GM18519 (cell line): ENCODE measurements around the gene TMEM8B.

Source experiments
- ATAC-seq: cut with Tn5 transposase; IDR thresholded peaks from one replicate; pipeline ENCODE4 v1.9.1; 2021; ENCODE audit warnings: mild to moderate bottlenecking, moderate library complexity; ENCODE audit not compliant: unreplicated experiment, low FRiP score

The TMEM8B gene

GRCh38 chr9:35808433-35808832 is 20.6 kb upstream of the TMEM8B start:
- ATAC-seq = no peak

- no peak for ATAC-seq
Observed at GRCh38 chr9:35810122-35810521, 18.9 kb upstream of the TMEM8B start.

DNA sequence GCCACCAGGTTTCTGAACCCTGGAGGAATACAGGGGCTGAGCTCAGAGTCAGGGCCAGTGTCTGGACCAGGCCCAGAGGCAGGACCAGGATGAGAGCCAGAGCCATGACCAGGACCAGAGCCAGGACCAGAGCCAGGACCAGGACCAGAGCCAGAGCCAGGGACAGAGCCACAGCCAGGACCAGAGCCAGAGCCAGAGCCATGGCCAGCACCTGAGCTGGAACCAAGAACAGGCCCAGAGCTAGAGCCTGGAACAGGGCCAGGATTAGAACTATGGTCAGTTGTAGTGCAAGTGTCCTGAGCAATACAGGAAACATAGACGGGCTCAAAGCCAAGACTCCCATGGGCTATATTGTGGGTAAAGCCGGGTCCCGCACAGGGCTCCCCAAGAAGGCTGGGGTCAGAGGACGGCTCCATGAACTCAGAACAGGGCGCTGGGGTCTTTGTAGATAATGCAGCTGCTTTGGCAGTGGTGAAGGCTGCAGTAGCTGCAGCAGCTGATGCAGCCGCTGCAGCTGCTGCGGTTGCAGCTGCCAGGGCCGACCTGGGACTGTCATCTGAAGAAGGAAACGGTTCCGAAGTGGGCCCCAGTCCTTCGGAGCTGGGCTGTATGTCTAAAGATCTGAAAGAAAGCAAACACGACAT is 17.5 kb upstream of the TMEM8B start:
- no peak for ATAC-seq

- ATAC-seq = peak; percentile 59
Observed at GRCh38 chr9:35812025-35812602, 16.9 kb upstream of the TMEM8B start, which contains the start of gene SPAG8. Gene SPAG8, minus strand, starts transcription at chr9:35812262. Its CDS starts 115 bp downstream, at chr9:35812147.

GRCh38 chr9:35813434-35814105 is 15.5 kb upstream of the TMEM8B start:
- ATAC-seq = no peak

DNA sequence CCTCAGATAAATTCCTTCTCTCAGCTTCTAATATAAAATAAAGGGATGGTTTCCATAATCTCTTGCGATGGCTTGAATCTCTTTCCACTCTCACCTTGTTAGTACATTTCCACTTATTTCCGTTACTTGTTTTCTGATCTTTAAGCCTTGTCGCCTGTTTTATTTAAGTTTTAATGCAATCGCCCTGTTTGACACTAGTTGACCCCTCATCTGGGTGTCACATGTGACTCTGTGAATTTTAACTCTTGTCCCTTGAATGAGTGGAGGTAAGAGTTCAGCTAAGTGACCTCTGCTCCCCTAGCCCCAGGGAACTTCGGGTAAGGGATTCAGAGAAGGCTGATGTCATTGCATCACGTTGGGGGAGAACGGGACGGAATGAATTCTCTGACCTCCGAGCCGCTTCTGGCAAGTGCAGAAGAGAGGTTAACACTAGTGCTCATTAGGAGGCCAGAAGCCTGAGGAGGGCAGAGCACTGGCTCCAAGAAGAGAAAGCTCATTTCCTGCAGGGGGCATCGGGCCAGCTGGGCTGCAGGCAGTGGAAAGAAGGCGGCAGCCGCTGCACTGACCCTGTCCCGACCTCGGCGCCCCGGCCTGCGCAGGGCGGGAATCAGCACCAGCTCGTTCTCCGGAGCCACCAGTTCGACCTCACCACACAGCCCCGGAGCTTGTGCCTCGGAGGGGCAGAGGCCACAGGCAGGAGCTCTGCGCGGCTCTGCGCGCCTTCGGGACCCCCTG is 14.8 kb upstream of the TMEM8B start:
- peak; percentile 17 for ATAC-seq

- ATAC-seq = peak; percentile 51
Observed at GRCh38 chr9:35814841-35815543, 14.0 kb upstream of the TMEM8B start, which contains the start of gene HINT2. Gene HINT2, minus strand, starts transcription at chr9:35815042. Its CDS starts 63 bp downstream, at chr9:35814979.

GRCh38 chr9:35816708-35817107 is 12.3 kb upstream of the TMEM8B start:
- no peak for ATAC-seq

DNA sequence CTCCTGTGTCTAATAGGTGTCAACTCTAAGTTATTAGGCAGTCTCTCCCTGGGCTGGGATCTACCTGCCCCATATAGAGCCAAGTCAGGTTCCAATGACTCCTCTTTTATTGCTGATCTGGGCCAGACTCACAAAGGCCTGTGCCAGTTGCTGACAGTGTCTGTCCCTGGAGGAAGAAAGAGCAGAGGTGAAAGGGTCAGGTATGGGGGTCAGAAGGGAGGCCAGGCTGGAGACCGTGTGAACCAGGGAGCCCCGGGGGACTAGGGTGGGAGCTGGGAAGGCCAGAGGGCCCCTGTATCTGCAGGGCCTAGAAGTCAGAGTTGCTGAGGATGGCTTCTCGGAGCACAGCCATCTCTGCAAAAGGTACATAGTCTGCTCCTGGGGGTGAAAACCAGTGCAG is 10.7 kb upstream of the TMEM8B start:
- no peak for ATAC-seq

- no peak for ATAC-seq
Observed at GRCh38 chr9:35820076-35820475, 9.0 kb upstream of the TMEM8B start.

DNA sequence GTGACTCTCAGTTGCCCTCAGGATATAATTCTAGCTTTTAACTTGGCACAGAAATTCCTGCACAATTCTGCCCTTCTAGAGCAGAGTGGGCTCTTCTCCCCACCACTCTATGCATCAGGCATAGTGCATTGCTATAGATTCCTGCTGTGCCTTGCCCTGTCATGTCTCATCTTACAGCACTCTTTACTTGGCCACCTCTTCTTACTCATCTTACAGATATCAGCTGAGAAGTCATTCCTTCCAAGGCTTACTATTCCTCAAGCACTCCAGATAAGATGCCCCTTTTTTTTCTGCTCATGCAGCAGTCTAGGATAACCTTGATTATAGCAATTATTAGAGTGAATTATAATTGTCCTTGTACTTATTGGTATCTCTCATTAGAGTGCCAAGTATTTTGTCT is 6.1 kb upstream of the TMEM8B start:
- ATAC-seq = no peak

- ATAC-seq = no peak
Observed at GRCh38 chr9:35826071-35826701, 2.8 kb upstream of the TMEM8B start.

GRCh38 chr9:35827486-35827885 is 1.5 kb upstream of the TMEM8B start:
- ATAC-seq = no peak

- ATAC-seq = no peak
Observed at GRCh38 chr9:35828716-35829083, 328 bp upstream of the TMEM8B start, which contains the start of gene FAM221B. Gene FAM221B, minus strand, starts transcription at chr9:35828732. Its CDS starts 2,571 bp downstream, at chr9:35826161.

DNA sequence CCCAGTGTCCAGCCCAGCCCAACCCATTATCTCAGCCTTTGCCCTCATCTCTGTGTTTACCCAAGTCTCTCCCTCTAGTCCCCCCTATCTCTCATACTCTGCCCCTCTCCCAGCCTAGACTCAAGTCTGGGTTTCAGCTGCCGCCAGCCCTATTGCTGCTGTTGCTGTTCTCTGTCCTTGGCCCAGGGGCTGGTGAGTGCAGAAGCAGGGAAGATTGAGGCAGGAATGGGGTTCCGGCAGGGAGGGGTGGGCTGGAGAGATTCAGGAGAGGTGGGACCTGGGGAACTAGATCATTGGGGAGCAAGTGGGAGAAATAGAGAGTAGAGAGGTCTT is 702 bp downstream of the TMEM8B start:
- no peak for ATAC-seq

DNA sequence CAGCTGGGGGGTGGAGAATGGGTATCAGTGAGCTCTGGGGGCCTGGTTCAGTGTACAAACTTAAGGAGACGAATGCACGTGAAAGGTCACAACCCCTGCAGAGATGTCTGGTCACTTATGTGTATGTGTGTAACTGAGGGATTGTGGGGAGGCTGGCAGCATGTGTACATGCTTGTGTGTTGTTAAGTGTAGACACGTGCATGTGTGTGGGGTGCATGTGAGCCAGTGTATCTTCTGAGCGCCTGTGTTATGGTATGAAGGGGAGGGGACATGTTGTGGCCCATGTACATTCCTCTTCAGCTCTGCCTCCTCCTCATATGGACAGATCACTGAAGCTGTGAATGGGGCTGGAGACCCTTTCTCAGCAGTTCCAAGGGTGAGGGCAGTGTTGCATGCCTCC is 2.0 kb downstream of the TMEM8B start:
- no peak for ATAC-seq

- ATAC-seq = no peak
Observed at GRCh38 chr9:35832814-35833213, 3.8 kb downstream of the TMEM8B start.

DNA sequence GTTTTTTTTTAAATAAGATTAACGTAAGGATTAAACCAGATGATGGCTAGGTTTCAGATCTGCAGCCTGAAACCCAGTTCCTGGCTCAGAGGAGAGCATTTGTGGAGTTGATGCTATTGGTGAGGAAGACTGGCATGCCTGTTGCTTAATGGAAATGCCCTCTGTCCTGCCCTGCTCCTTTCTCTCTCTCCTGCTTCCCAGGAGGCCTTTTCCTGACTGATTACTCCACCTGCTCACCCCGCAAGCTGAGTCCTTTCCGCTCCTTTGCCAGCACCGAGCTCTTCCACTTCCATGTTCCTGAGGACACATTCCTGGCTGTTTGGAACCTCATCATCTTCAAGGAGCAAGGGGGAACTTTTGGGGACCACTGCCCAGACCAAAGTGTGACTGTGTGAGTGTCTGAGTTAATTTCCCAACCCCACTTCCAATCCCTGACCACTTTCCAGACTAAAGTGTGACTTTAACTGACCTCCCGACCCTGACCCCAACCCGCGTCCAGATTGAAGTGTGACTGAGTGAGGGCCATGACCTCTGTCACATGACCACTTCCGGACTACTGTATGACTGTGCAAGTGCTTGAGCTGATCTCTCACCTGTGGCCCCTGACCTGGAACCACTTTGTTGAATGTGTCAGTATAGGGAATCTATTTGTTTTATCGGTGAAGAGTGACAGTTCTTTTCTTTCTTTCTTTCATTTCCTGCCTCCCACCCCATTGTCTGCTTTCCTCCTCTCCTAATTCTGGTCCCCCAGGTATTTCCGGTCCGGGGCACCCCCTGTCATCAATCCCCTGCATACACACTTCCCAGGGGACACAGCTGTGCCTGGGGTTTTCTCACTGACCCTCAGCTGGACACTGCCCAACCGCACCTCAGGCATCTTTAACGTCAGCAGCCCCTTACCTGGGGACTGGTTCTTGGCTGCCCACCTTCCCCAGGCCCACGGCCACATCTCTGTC is 5.5 kb downstream of the TMEM8B start:
- ATAC-seq = no peak

DNA sequence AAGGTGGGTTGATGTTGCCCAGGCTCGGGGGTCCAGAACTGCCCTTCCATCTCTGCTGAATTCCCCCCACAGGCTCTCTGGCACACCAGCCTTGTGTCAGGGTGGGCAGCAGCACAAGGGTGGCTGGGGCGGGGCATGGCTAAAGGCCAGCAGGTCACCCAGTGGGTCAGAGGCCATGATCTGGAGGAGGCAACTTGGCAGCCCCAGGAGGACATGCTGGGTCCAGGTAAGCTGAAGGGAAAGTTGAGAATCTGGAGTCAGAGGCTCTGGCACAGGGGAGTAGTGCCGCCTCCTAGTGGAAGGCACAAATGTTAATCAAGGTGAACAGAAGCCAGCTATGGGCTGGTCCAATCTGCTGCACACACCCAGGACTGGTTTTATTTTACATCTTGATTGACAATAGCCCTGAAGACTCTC is 6.2 kb downstream of the TMEM8B start:
- ATAC-seq = no peak
